MCF 10A (cell line): ENCODE results near the gene JAK3. TPM values are rescaled to one million over a fixed set of nuclear protein-coding genes. Genes with fewer than 3 reads are reported as not detected.
"Not testable (repeated sequence)": the region's sequence is repeated elsewhere in the genome, so short reads cannot be mapped to it uniquely, and the experiment has no call there.

ENCODE experiments used
- BruUV-seq: library from RNA; stranded (reverse); fragments of 400-500 nt; replicated peaks from 2 replicates; lab custom pipeline; 2021; lab: Mats Ljungman, UMichigan
- CTCF ChIA-PET: fragments of 300-600 bp; sonication (Branson Sonifier 250); formaldehyde crosslinking; extraction: SDS; loops from one replicate; lab custom pipeline; 2021; ENCODE audit warnings: antibody characterized with exemption, inconsistent platforms; lab: Yijun Ruan, JAX
- POLR2A ChIA-PET: fragments of 300-600, 350-650 bp; sonication (Branson Sonifier 250); formaldehyde crosslinking; extraction: SDS; loops from one replicate; lab custom pipeline; 2020; ENCODE audit warnings: antibody characterized with exemption, inconsistent platforms; lab: Yijun Ruan, JAX
- DNase-seq: peaks from one replicate; pipeline ENCODE4 v3.0.0-alpha.2; 2018; ENCODE audit not compliant: unreplicated experiment
- H3K27ac Mint-ChIP-seq: one replicate; pipeline ENCODE4 v1.8.0; 2022; ENCODE audit warnings: mild to moderate bottlenecking, low read depth, mixed read lengths; ENCODE audit not compliant: unreplicated experiment
- H3K27me3 Mint-ChIP-seq: one replicate; pipeline ENCODE4 v1.8.0; 2022; ENCODE audit warnings: mixed read lengths; ENCODE audit not compliant: insufficient read depth, unreplicated experiment
- H3K36me3 Mint-ChIP-seq: one replicate; pipeline ENCODE4 v1.8.0; 2022; ENCODE audit warnings: mild to moderate bottlenecking, moderate library complexity, mixed read lengths; ENCODE audit not compliant: insufficient read depth, unreplicated experiment
- H3K4me1 Mint-ChIP-seq: one replicate; pipeline ENCODE4 v1.8.0; 2022; ENCODE audit warnings: mixed read lengths; ENCODE audit not compliant: insufficient read depth, unreplicated experiment
- H3K4me3 Mint-ChIP-seq: one replicate; pipeline ENCODE4 v1.8.0; 2022; ENCODE audit warnings: mild to moderate bottlenecking, moderate library complexity, mixed read lengths; ENCODE audit not compliant: unreplicated experiment
- H3K9me3 Mint-ChIP-seq: one replicate; pipeline ENCODE4 v1.8.0; 2022; ENCODE audit warnings: mixed read lengths; ENCODE audit not compliant: unreplicated experiment
- intact Hi-C: fragments of 100-400 bp; cut with micrococcal nuclease; formaldehyde crosslinking; loops from 2 replicates; pipeline ENCODE4 v1.14.1; 2022
- total RNA-seq: library from RNA; stranded (reverse); gene quantifications from 2 replicates; pipeline ENCODE4 v1.2.3, GENCODE V29; 2022
- TF ChIP-seq, protein P1 (sequence below): fragments of 200-600 bp; IDR thresholded peaks from one replicate; pipeline ENCODE4 v1.8.0; 2022; ENCODE audit warnings: antibody characterized with exemption, mild to moderate bottlenecking; ENCODE audit not compliant: unreplicated experiment

The JAK3 gene
- total RNA-seq, 1 experiment from 2014 or later: not detected

DNA sequence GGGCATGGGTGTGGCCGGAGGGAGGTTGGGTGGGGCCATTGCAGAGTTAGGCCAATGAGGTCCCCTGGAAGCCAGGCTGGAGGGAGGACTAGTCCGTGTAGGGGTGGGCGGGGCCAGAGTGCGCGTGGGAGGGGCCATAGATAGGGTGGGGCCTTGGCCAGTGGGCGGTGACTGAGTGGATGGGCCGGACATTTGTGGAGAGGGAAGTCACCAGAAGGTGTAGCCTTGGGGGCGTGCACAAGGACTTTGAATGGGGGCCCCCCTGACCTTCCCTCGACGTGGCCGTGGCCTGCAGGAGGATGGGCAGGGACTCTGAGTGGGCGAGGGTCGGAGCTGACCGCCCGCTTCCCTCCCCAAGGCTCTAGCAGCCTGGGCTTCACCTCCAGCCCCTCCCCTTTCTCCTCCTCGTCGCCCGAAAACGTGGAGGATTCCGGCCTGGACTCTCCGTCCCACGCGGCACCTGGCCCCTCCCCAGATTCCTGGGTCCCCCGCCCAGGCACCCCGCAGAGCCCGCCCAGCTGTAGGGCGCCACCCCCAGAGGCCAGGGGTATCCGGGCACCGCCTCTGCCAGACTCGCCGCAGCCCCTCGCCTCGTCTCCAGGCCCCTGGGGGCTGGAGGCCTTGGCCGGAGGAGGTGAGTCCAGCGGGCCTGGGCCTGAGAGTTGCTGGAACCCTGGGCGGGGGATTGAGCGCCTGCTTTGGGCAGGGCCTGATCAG, 69.4 kb downstream of the JAK3 start:
- no peaks in the 10 kb centered on the region for H3K27me3 Mint-ChIP-seq
- no peaks in the 10 kb centered on the region for H3K9me3 Mint-ChIP-seq
- H3K36me3 Mint-ChIP-seq: no peaks in the 10 kb centered on the region
- peak overlapping the region; percentile 23 for H3K4me3 Mint-ChIP-seq
- intact Hi-C loops: no loop called here
- H3K4me1 Mint-ChIP-seq: peaks cover 13% of the 10 kb centered on the region
- TF ChIP-seq, protein P1, sequence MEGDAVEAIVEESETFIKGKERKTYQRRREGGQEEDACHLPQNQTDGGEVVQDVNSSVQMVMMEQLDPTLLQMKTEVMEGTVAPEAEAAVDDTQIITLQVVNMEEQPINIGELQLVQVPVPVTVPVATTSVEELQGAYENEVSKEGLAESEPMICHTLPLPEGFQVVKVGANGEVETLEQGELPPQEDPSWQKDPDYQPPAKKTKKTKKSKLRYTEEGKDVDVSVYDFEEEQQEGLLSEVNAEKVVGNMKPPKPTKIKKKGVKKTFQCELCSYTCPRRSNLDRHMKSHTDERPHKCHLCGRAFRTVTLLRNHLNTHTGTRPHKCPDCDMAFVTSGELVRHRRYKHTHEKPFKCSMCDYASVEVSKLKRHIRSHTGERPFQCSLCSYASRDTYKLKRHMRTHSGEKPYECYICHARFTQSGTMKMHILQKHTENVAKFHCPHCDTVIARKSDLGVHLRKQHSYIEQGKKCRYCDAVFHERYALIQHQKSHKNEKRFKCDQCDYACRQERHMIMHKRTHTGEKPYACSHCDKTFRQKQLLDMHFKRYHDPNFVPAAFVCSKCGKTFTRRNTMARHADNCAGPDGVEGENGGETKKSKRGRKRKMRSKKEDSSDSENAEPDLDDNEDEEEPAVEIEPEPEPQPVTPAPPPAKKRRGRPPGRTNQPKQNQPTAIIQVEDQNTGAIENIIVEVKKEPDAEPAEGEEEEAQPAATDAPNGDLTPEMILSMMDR: no peak
- no TSS peak for BruUV-seq
- POLR2A ChIA-PET: interaction anchor here (1.0 kb wide), 1 partner anchor 81 kb away, joined by 4 read pairs; no protein-coding TSS in a partner anchor
- H3K27ac Mint-ChIP-seq: no peak overlapping the region
- CTCF ChIA-PET: no interaction called here
- DNase-seq: peak; percentile 83

DNA sequence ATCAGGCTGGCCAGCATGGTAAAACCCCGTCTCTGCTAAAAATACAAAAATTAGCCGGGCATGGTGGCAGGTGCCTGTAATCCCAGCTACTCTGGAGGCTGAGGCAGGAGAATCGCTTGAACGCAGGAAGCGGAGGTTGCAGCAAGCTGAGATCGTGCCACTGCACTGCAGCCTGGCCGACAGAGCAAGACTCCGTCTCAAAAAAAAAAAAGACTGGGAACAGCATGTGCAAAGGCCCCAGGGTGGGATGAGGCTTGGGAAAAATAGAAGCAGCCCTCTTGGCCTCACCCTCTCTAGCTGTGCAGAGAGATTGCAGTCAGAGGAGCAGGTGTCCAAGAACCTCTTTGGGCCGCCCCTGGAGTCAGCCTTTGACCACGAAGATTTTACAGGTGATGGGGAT, 69.9 kb downstream of the JAK3 start:
- ChIA-PET CTCF (interaction anchor here (0.6 to 0.8 kb wide), 2 partner anchors 79 to 187 kb away, joined by 4 to 5 read pairs; no protein-coding TSS in a partner anchor), POLR2A (interaction anchor here (0.9 kb wide), 1 partner anchor 59 kb away, joined by 3 read pairs; the partner anchor contains the start of gene MAP1S)
- H3K36me3 Mint-ChIP-seq, DNase-seq, H3K27me3 Mint-ChIP-seq, H3K9me3 Mint-ChIP-seq, H3K27ac Mint-ChIP-seq, intact Hi-C loops, BruUV-seq: not testable (repeated sequence)
- H3K4me1 Mint-ChIP-seq: peaks cover 13% of the 10 kb centered on the region
- H3K4me3 Mint-ChIP-seq: peak overlapping the region; percentile 23

DNA sequence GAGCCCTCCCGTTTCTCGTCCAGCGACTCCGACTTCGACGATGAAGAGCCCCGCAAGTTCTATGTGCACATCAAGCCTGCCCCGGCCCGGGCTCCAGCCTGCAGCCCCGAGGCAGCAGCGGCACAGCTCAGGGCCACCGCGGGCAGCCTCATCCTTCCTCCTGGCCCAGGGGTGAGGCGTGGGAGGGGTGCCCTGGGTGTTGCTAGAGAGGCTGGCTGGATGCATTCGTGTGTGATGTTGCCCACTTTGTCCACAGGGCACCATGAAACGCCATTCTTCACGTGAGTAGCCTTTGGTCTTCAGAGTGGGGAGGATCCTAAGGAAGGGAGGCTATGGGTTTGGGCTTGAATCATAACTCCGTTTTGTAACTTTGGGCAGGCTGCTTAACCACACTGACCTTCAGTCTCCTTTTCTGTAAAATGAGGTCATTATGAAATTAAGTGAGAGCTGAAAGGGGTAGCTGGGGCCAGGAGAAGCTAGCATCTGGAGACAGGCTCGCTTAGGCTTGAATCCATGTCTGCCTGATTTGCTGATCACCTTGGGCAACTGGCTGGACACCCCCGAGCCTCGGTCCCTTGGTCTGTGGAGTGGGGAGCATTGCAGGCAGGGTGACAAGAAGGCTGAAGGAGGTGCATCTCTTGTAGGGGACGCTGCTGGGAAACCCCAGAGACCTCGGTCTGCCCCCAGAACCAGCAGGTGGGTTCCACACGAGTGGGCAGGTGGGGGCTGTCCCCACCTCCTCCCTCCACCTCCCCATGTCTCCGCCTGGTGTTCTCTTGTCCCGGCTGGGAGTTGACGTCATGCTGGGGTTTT, 71.6 kb downstream of the JAK3 start:
- no TSS peak for BruUV-seq
- POLR2A ChIA-PET: interaction anchor here (0.6 kb wide), 1 partner anchor 670 kb away, joined by 3 read pairs; no protein-coding TSS in a partner anchor
- TF ChIP-seq, protein P1: no peak
- peak; percentile 26 for DNase-seq
- no peak overlapping the region for H3K27ac Mint-ChIP-seq
- H3K9me3 Mint-ChIP-seq: no peaks in the 10 kb centered on the region
- CTCF ChIA-PET: interaction anchor here (0.6 to 2.4 kb wide), 6 partner anchors 8 to 280 kb away, joined by 3 to 20 read pairs (median 3); no protein-coding TSS in a partner anchor
- peaks cover 13% of the 10 kb centered on the region for H3K4me1 Mint-ChIP-seq
- no peak overlapping the region for H3K4me3 Mint-ChIP-seq
- H3K36me3 Mint-ChIP-seq: no peaks in the 10 kb centered on the region
- no peaks in the 10 kb centered on the region for H3K27me3 Mint-ChIP-seq
- intact Hi-C loops: no loop called here

DNA sequence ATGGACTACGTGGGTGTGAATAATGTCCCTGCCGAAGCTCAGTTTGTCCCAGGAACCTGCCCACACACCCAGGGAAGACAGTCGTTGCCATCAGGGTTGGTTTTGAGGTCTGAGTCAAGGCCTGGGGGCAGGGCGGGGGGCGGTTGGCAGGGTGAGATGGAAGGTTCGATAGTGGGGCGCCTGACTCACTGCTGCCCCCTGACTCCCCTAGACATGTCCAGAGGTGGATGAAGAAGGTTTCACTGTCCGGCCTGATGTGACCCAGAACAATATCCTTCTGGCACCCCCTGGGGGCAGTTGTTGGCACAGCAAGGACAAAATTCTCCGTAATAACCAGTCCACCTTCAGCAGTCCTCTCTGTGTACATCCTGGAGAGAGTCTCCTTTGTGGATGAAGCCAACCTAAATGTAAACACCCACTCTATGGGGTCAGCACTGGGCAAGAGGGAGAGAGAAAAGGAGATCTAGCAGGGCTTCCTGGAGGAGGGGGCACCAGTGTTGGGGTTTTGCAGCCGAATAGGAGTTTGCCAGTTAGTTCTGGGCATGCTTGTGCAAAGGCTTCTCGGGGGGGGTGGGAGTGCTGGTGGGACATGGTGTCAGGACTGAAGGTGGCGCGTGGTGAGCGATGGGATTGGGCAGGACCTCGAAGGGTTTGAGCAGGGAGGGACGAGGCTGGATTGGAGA, 72.4 kb downstream of the JAK3 start:
- BruUV-seq: no TSS peak
- H3K9me3 Mint-ChIP-seq: no peaks in the 10 kb centered on the region
- H3K36me3 Mint-ChIP-seq: no peaks in the 10 kb centered on the region
- peak; percentile 76 for DNase-seq
- H3K4me1 Mint-ChIP-seq: peaks cover 13% of the 10 kb centered on the region
- ChIA-PET POLR2A (no interaction called here), CTCF (interaction anchor here (0.5 to 2.4 kb wide), 24 partner anchors 9 to 395 kb away, joined by 3 to 20 read pairs (median 4); partner anchors contain the start of gene MAP1S)
- H3K4me3 Mint-ChIP-seq: no peak overlapping the region
- H3K27me3 Mint-ChIP-seq: no peaks in the 10 kb centered on the region
- no peak overlapping the region for H3K27ac Mint-ChIP-seq
- intact Hi-C loops: no loop called here
- TF ChIP-seq, protein P1: peak; percentile 70

Other genes starting within 250 kb of the JAK3 start
- gene UNC13A, start 159.6 kb downstream of the JAK3 start, total RNA-seq: 0.15 and 0.21 TPM in 2 replicates
- 47.1 and 58.3 TPM in 2 replicates for gene MAP1S, start 128.5 kb downstream of the JAK3 start, total RNA-seq
- 0.10 and 0.23 TPM in 2 replicates for gene FCHO1, start 96.5 kb downstream of the JAK3 start, total RNA-seq
- gene B3GNT3, start 52.8 kb downstream of the JAK3 start, total RNA-seq: 0.40 and 0.49 TPM in 2 replicates
- gene INSL3, start 26.5 kb downstream of the JAK3 start, total RNA-seq: not detected in 2 replicates
- gene RPL18A, start 11.9 kb upstream of the JAK3 start, total RNA-seq: 3,250 and 3,372 TPM in 2 replicates
- not detected in 2 replicates for gene SLC5A5, start 24.0 kb upstream of the JAK3 start, total RNA-seq
- gene CCDC124, start 85.0 kb upstream of the JAK3 start, total RNA-seq: 122 and 131 TPM in 2 replicates
- not detected in 2 replicates for gene KCNN1, start 119.1 kb upstream of the JAK3 start, total RNA-seq
- 14.1 and 18.8 TPM in 2 replicates for gene ARRDC2, start 160.2 kb upstream of the JAK3 start, total RNA-seq
- not detected in 2 replicates for gene IL12RB1, start 239.0 kb upstream of the JAK3 start, total RNA-seq
- gene MAST3, start 249.8 kb upstream of the JAK3 start, total RNA-seq: 4.1 and 5.9 TPM in 2 replicates